GM18861 (cell line): ENCODE data around the gene IL12B.
"Not testable (repeated sequence)": the region's sequence is repeated elsewhere in the genome, so short reads cannot be mapped to it uniquely, and the experiment has no call there.

ENCODE experiments used
- ATAC-seq: cut with Tn5 transposase; IDR thresholded peaks from one replicate; pipeline ENCODE4 v1.9.1; 2021; ENCODE audit not compliant: unreplicated experiment

The IL12B gene

GRCh38 chr5:159330131-159330800 lies at the start of gene IL12B:
Gene IL12B, minus strand, starts transcription at chr5:159330487. Its CDS starts 3,705 bp downstream, at chr5:159326782.
- no peak for ATAC-seq

GRCh38 chr5:159377653-159378052 lies 47.4 kb upstream of the IL12B start:
- ATAC-seq = no peak

- ATAC-seq = not testable (repeated sequence)
These were observed 37.6 kb upstream of the IL12B start for GRCh38 chr5:159367866-159368265.

GRCh38 chr5:159366776-159367175 lies 36.5 kb upstream of the IL12B start:
- ATAC-seq = not testable (repeated sequence)

- ATAC-seq = no peak
These were observed 31.9 kb upstream of the IL12B start for GRCh38 chr5:159362220-159362619.

GRCh38 chr5:159359871-159360270 lies 29.6 kb upstream of the IL12B start:
- not testable (repeated sequence) for ATAC-seq

- no peak for ATAC-seq
These were observed 29.1 kb upstream of the IL12B start for GRCh38 chr5:159359408-159359807.

- ATAC-seq = no peak
These were observed 23.5 kb upstream of the IL12B start for GRCh38 chr5:159353661-159354252.

GRCh38 chr5:159350644-159351043 lies 20.4 kb upstream of the IL12B start:
- not testable (repeated sequence) for ATAC-seq

GRCh38 chr5:159350216-159350615 lies 19.9 kb upstream of the IL12B start:
- ATAC-seq = peak; percentile 79

- ATAC-seq = no peak
These were observed 15.6 kb upstream of the IL12B start for GRCh38 chr5:159345861-159346260.

GRCh38 chr5:159345336-159345735 lies 15.0 kb upstream of the IL12B start:
- ATAC-seq = no peak

- ATAC-seq = no peak
These were observed 13.2 kb upstream of the IL12B start for GRCh38 chr5:159343295-159344094.

- no peak for ATAC-seq
These were observed 12.6 kb upstream of the IL12B start for GRCh38 chr5:159342840-159343239.

GRCh38 chr5:159341906-159342310 lies 11.6 kb upstream of the IL12B start:
- no peak for ATAC-seq

- ATAC-seq = no peak
These were observed 10.9 kb upstream of the IL12B start for GRCh38 chr5:159341145-159341544.

- ATAC-seq = no peak
These were observed 10.2 kb upstream of the IL12B start for GRCh38 chr5:159340511-159340910.

GRCh38 chr5:159339460-159339859 lies 9.2 kb upstream of the IL12B start:
- ATAC-seq = no peak

- no peak for ATAC-seq
These were observed 7.8 kb upstream of the IL12B start for GRCh38 chr5:159338118-159338517.

GRCh38 chr5:159337016-159337955 lies 7.0 kb upstream of the IL12B start:
- ATAC-seq = no peak

GRCh38 chr5:159336586-159336985 lies 6.3 kb upstream of the IL12B start:
- no peak for ATAC-seq
